H9 (cell line): ENCODE results near the gene MED15. TPM values are rescaled to one million over a fixed set of nuclear protein-coding genes. Genes with fewer than 3 reads are reported as not detected.

ENCODE experiments used
- DNase-seq: peaks from one replicate; pipeline ENCODE4 v3.0.0-alpha.2; 2017
- H2AFZ ChIP-seq: one replicate; pipeline ENCODE4 v1.6.1; 2013; ENCODE audit warnings: mild to moderate bottlenecking, low read length, control low read depth, moderate library complexity
- H2AK5ac ChIP-seq: 2 replicates; pipeline ENCODE4 v1.6.1; 2013; ENCODE audit warnings: low read length, control low read depth, mixed read lengths; ENCODE audit not compliant: insufficient read length
- H2BK120ac ChIP-seq: one replicate; pipeline ENCODE4 v1.6.1; 2013; ENCODE audit warnings: low read depth, mild to moderate bottlenecking, low read length, control low read depth, inconsistent platforms; ENCODE audit not compliant: poor library complexity, severe bottlenecking
- H2BK12ac ChIP-seq: 2 replicates; pipeline ENCODE4 v1.6.1; 2013; ENCODE audit warnings: low read length, control low read depth, mixed read lengths, low read depth; ENCODE audit not compliant: insufficient read length
- H2BK15ac ChIP-seq: 2 replicates; pipeline ENCODE4 v1.6.1; 2013; ENCODE audit warnings: low read depth, low read length, control low read depth
- H2BK20ac ChIP-seq: one replicate; pipeline ENCODE4 v1.6.1; 2013; ENCODE audit warnings: low read depth, mild to moderate bottlenecking, low read length, control low read depth, inconsistent platforms; ENCODE audit not compliant: poor library complexity, severe bottlenecking
- H2BK5ac ChIP-seq: 2 replicates; pipeline ENCODE4 v1.6.1; 2013; ENCODE audit warnings: low read length, control low read depth, mixed read lengths; ENCODE audit not compliant: insufficient read length
- H3K14ac ChIP-seq: 2 replicates; pipeline ENCODE4 v1.6.1; 2013; ENCODE audit warnings: low read length, control low read depth; ENCODE audit not compliant: insufficient read depth
- H3K18ac ChIP-seq: 2 replicates; pipeline ENCODE4 v1.6.1; 2013; ENCODE audit warnings: low read depth, mild to moderate bottlenecking, mixed read lengths, low read length, control low read depth; ENCODE audit not compliant: insufficient read length
- H3K23ac ChIP-seq: 2 replicates; pipeline ENCODE4 v1.6.1; 2013; ENCODE audit warnings: low read length, control low read depth, mixed read lengths, low read depth; ENCODE audit not compliant: insufficient read length
- H3K23me2 ChIP-seq: 2 replicates; pipeline ENCODE4 v1.6.1; 2013; ENCODE audit warnings: low read depth, mild to moderate bottlenecking, mixed read lengths, low read length, control low read depth; ENCODE audit not compliant: insufficient read length, poor library complexity, severe bottlenecking
- H3K27ac ChIP-seq: 2 replicates; pipeline ENCODE4 v1.5.1; 2013; ENCODE audit warnings: low read length, control low read depth, mixed read lengths, low read depth; ENCODE audit not compliant: insufficient read length
- H3K27me3 ChIP-seq: 2 replicates; pipeline ENCODE4 v1.6.1; 2013; ENCODE audit warnings: low read length, control low read depth, inconsistent platforms; ENCODE audit not compliant: insufficient read depth
- H3K4ac ChIP-seq: 2 replicates; pipeline ENCODE4 v1.6.1; 2013; ENCODE audit warnings: low read depth, mild to moderate bottlenecking, control low read depth, inconsistent platforms, low read length, moderate library complexity
- H3K4me1 ChIP-seq: 2 replicates; pipeline ENCODE4 v1.6.1; 2013; ENCODE audit warnings: low read length, control low read depth, inconsistent platforms; ENCODE audit not compliant: insufficient read depth
- H3K4me2 ChIP-seq: 2 replicates; pipeline ENCODE4 v1.6.1; 2013; ENCODE audit warnings: low read length, control low read depth, mixed read lengths; ENCODE audit not compliant: insufficient read length, insufficient read depth
- H3K56ac ChIP-seq: 2 replicates; pipeline ENCODE4 v1.6.1; 2013; ENCODE audit warnings: low read depth, mild to moderate bottlenecking, mixed read lengths, low read length, control low read depth; ENCODE audit not compliant: insufficient read length
- H3K79me1 ChIP-seq: 2 replicates; pipeline ENCODE4 v1.6.1; 2013; ENCODE audit warnings: low read depth, mild to moderate bottlenecking, moderate library complexity, low read length, control low read depth, inconsistent platforms; ENCODE audit not compliant: insufficient read depth, poor library complexity, severe bottlenecking
- H3K79me2 ChIP-seq: 2 replicates; pipeline ENCODE4 v1.6.1; 2013; ENCODE audit warnings: low read length, control low read depth, inconsistent platforms; ENCODE audit not compliant: insufficient read depth
- H3K9ac ChIP-seq: 2 replicates; pipeline ENCODE4 v1.6.1; 2013; ENCODE audit warnings: low read length, control low read depth, mixed read lengths; ENCODE audit not compliant: insufficient read length; ENCODE audit errors: extremely low read depth
- H3K9me3 ChIP-seq: one replicate; pipeline ENCODE4 v1.6.1; 2013; ENCODE audit warnings: low read depth, low read length, inconsistent platforms; ENCODE audit not compliant: control insufficient read depth
- H3T11ph ChIP-seq: one replicate; pipeline ENCODE4 v1.6.1; 2013; ENCODE audit warnings: mild to moderate bottlenecking, low read length, control low read depth, inconsistent platforms
- H4K20me1 ChIP-seq: one replicate; pipeline ENCODE4 v1.6.1; 2013; ENCODE audit not compliant: control insufficient read depth, insufficient read length, insufficient read depth
- H4K5ac ChIP-seq: 2 replicates; pipeline ENCODE4 v1.6.1; 2013; ENCODE audit warnings: low read depth, mild to moderate bottlenecking, mixed read lengths, low read length, control low read depth; ENCODE audit not compliant: insufficient read length
- H4K8ac ChIP-seq: replicated peaks from 2 replicates; pipeline ENCODE4 v1.6.1; 2013; ENCODE audit warnings: low read length, control low read depth, mixed read lengths, low read depth; ENCODE audit not compliant: insufficient read length
- H4K91ac ChIP-seq: 2 replicates; pipeline ENCODE4 v1.6.1; 2013; ENCODE audit warnings: low read depth, mild to moderate bottlenecking, moderate library complexity, mixed read lengths, low read length, control low read depth; ENCODE audit not compliant: insufficient read length
- H3K27ac Mint-ChIP-seq, 3 experiments: 2 replicates in 2 of 3; 3 replicates in 1 of 3; pipeline ENCODE4 v1.8.0; 2020 to 2021; ENCODE audit warnings: mixed read lengths in 3 of 3, mild to moderate bottlenecking in 1 of 3, moderate library complexity in 1 of 3
- H3K27me3 Mint-ChIP-seq: 2 replicates; pipeline ENCODE4 v1.8.0; 2021; ENCODE audit warnings: low read depth, mild to moderate bottlenecking, moderate library complexity, mixed read lengths
- H3K36me3 Mint-ChIP-seq, 3 experiments: 2 replicates in 2 of 3; 3 replicates in 1 of 3; pipeline ENCODE4 v1.8.0; 2020 to 2021; ENCODE audit warnings: low read depth in 3 of 3, mixed read lengths in 3 of 3; ENCODE audit not compliant: insufficient read depth in 1 of 3
- H3K4me1 Mint-ChIP-seq, 2 experiments: 2 replicates each; pipeline ENCODE4 v1.8.0; 2020; ENCODE audit warnings: mixed read lengths in 2 of 2
- H3K4me3 Mint-ChIP-seq, 2 experiments: 2 replicates in 1 of 2; 3 replicates in 1 of 2; pipeline ENCODE4 v1.8.0; 2020 to 2021; ENCODE audit warnings: mild to moderate bottlenecking in 2 of 2, mixed read lengths in 2 of 2, moderate library complexity in 1 of 2
- H3K9me3 Mint-ChIP-seq, 2 experiments: 2 replicates in 1 of 2; 3 replicates in 1 of 2; pipeline ENCODE4 v1.8.0; 2020; ENCODE audit warnings: mild to moderate bottlenecking in 2 of 2, mixed read lengths in 2 of 2, moderate library complexity in 1 of 2
- WGBS: extraction: QIAGEN DNeasy Blood & Tissue Kit; methylation state at CpG from one replicate; pipeline ENCODE4 v1.1.7; 2013; ENCODE audit warnings: missing lambda C conversion rate, low lambda C conversion rate, mixed read lengths; ENCODE audit not compliant: insufficient read length; ENCODE audit errors: extremely low coverage; 5-methylcytosine and 5-hydroxymethylcytosine counted together
- total RNA-seq: library from RNA; stranded (reverse); gene quantifications from 2 replicates; pipeline ENCODE4 v1.2.1, GENCODE V29; 2021
- TF ChIP-seq, protein P1 (sequence below): fragments of 200-600 bp; sonication (generic); conservative IDR thresholded peaks from 3 replicates; pipeline ENCODE4 v1.8.0; 2021; ENCODE audit warnings: antibody characterized with exemption, mild to moderate bottlenecking

Gene MED15
- total RNA-seq, 1 experiment from 2014 or later: 47.4 TPM

DNA sequence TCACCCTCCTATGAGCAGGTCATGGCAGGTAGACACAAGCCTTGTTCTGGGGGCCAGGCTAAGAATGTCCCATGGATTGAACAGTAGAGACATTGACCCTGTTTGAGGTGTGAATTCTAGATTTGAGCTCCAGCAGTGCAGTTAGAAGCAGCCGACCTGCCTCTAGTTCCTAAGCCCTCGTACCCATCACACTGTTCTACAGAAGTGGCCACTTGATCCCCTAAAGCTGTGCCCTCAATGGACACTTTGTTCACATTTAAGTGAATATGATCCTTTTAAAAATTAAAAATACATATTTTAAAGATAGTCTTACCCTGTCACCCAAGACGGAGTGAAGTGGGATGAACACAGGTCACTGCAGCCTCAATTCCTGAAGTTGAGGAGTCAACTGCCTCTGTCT is 122.0 kb downstream of the MED15 start:
- H3K14ac ChIP-seq: no peak overlapping the region
- no peaks in the 10 kb centered on the region for H3K79me1 ChIP-seq
- no peaks in the 10 kb centered on the region for H3K79me2 ChIP-seq
- no peak overlapping the region for H2BK120ac ChIP-seq
- H2AK5ac ChIP-seq: no peak overlapping the region
- no peak overlapping the region for H4K5ac ChIP-seq
- H2BK5ac ChIP-seq: no peak overlapping the region
- no peak overlapping the region for H3T11ph ChIP-seq
- H3K9me3 ChIP-seq: no peaks in the 10 kb centered on the region
- H3K9me3 Mint-ChIP-seq: no peaks in the 10 kb centered on the region
- H2BK20ac ChIP-seq: no peak overlapping the region
- H2BK15ac ChIP-seq: no peak overlapping the region
- H3K4me1 ChIP-seq: no peaks in the 10 kb centered on the region
- no peaks in the 10 kb centered on the region for H3K23me2 ChIP-seq
- TF ChIP-seq, protein P1, sequence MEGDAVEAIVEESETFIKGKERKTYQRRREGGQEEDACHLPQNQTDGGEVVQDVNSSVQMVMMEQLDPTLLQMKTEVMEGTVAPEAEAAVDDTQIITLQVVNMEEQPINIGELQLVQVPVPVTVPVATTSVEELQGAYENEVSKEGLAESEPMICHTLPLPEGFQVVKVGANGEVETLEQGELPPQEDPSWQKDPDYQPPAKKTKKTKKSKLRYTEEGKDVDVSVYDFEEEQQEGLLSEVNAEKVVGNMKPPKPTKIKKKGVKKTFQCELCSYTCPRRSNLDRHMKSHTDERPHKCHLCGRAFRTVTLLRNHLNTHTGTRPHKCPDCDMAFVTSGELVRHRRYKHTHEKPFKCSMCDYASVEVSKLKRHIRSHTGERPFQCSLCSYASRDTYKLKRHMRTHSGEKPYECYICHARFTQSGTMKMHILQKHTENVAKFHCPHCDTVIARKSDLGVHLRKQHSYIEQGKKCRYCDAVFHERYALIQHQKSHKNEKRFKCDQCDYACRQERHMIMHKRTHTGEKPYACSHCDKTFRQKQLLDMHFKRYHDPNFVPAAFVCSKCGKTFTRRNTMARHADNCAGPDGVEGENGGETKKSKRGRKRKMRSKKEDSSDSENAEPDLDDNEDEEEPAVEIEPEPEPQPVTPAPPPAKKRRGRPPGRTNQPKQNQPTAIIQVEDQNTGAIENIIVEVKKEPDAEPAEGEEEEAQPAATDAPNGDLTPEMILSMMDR: no peak
- no peak overlapping the region for H3K4ac ChIP-seq
- H3K18ac ChIP-seq: no peak overlapping the region
- H3K23ac ChIP-seq: no peak overlapping the region
- peaks cover 5 to 9% of the 10 kb centered on the region in 2 experiments; a peak in 3 of 4 replicates for H3K4me1 Mint-ChIP-seq
- no peaks in the 10 kb centered on the region for H3K36me3 Mint-ChIP-seq
- no peak overlapping the region for H3K27ac Mint-ChIP-seq
- H3K56ac ChIP-seq: no peak overlapping the region
- H3K4me2 ChIP-seq: no peak overlapping the region
- no peak overlapping the region for H2BK12ac ChIP-seq
- no peak overlapping the region for H4K8ac ChIP-seq
- no peaks in the 10 kb centered on the region for H4K20me1 ChIP-seq
- no peak overlapping the region for H3K4me3 Mint-ChIP-seq
- H3K27ac ChIP-seq: no peak overlapping the region
- H3K9ac ChIP-seq: no peak overlapping the region
- no peak overlapping the region for H2AFZ ChIP-seq
- peaks cover 10% of the 10 kb centered on the region for H3K27me3 Mint-ChIP-seq
- WGBS: no CpG with 5 or more reads among the region's 3 CpGs
- H4K91ac ChIP-seq: no peak overlapping the region
- no peak for DNase-seq
- H3K27me3 ChIP-seq: no peaks in the 10 kb centered on the region
